Gastroesophageal sphincter (tissue), 4 donors: ENCODE data around the gene TRERF1. TPM values are rescaled to one million over a fixed set of nuclear protein-coding genes. Genes with fewer than 3 reads are reported as not detected.
"Not testable (repeated sequence)": the region's sequence is repeated elsewhere in the genome, so short reads cannot be mapped to it uniquely, and the experiment has no call there.

Source experiments
- ATAC-seq: fragments of 150-250 bp; one replicate; pipeline ENCODE4 v1.9.1; 2016; ENCODE audit warnings: mild to moderate bottlenecking, moderate library complexity
- H3K27ac ChIP-seq, 4 donors: fragments of 200-600 bp; sonication (generic) in 3 of 4; 1 replicate in 3 of 4; 2 replicates in 1 of 4; pipeline ENCODE4 v1.5.1; 2016 to 2019
- H3K27me3 ChIP-seq: fragments of 200-600 bp; sonication (generic); one replicate; pipeline ENCODE4 v1.5.1; 2019
- H3K36me3 ChIP-seq, 2 donors: fragments of 200-600 bp; sonication (generic); one replicate each; pipeline ENCODE4 v1.5.1; 2019; ENCODE audit warnings: control low read depth in 1 of 2
- H3K4me1 ChIP-seq, 3 donors: fragments of 200-600 bp; sonication (generic); 1 replicate in 2 of 3; 2 replicates in 1 of 3; pipeline ENCODE4 v1.5.1; 2016 to 2019; ENCODE audit warnings: control low read depth in 2 of 3
- H3K4me3 ChIP-seq, 2 donors: fragments of 200-600 bp; sonication (generic); one replicate each; pipeline ENCODE4 v1.5.1; 2019; ENCODE audit warnings: mild to moderate bottlenecking in 1 of 2, moderate library complexity in 1 of 2
- H3K9me3 ChIP-seq, 3 donors: fragments of 200-600 bp; sonication (generic); one replicate each; pipeline ENCODE4 v1.5.1; 2017 to 2019; ENCODE audit warnings: control low read depth in 2 of 3
- CTCF ChIP-seq, 4 experiments: fragments of 200-600 bp in 2 of 4; fragments of 450-650 bp in 2 of 4; sonication (generic) in 1 of 4; IDR thresholded peaks; one replicate each; pipeline ENCODE4 v1.5.1; 2017 to 2019; ENCODE audit warnings: antibody characterized with exemption in 4 of 4, mild to moderate bottlenecking in 2 of 4, moderate library complexity in 2 of 4
- EP300 ChIP-seq: sonication (generic); formaldehyde crosslinking; IDR thresholded peaks from one replicate; pipeline ENCODE4 v1.6.1; 2017; ENCODE audit warnings: antibody characterized with exemption, mild to moderate bottlenecking
- POLR2A ChIP-seq, 2 donors: fragments of 450-650 bp; IDR thresholded peaks; one replicate each; pipeline ENCODE4 v1.6.1; 2017; ENCODE audit warnings: antibody characterized with exemption in 2 of 2, mild to moderate bottlenecking in 2 of 2, moderate library complexity in 1 of 2
- POLR2AphosphoS5 ChIP-seq: sonication (generic); formaldehyde crosslinking; IDR thresholded peaks from one replicate; pipeline ENCODE4 v1.6.1; 2017; ENCODE audit warnings: antibody characterized with exemption
- WGBS, 2 donors: methylation state at CpG; one replicate each; pipeline ENCODE4 v1.1.5; 2018; ENCODE audit warnings: low coverage in 1 of 2; 5-methylcytosine and 5-hydroxymethylcytosine counted together
- total RNA-seq, 4 donors: library from RNA; depleted of rRNA; stranded (reverse); fragments of >200 nt; gene quantifications; one replicate each; pipeline ENCODE4 v1.1.0, GENCODE V29; 2016

Gene TRERF1
- total RNA-seq, 4 donors from 2014 or later: 3.2 to 7.4 (median 5.4) TPM

GRCh38 chr6:42449917-42450476, 1.7 kb downstream of the TRERF1 start:
- peak overlapping the region; percentile 56 to 91 for H3K4me3 ChIP-seq
- no peaks in the 10 kb centered on the region for H3K36me3 ChIP-seq
- ATAC-seq: no peak
- H3K9me3 ChIP-seq: no peaks in the 10 kb centered on the region
- TF ChIP-seq EP300 (no peak), POLR2AphosphoS5 (no peak), CTCF (IDR thresholded peaks at IDR 0.05) (no peak), POLR2A (IDR thresholded peaks at IDR 0.05) (no peak)
- peaks cover 0 to 53% (median 5%) of the 10 kb centered on the region in 3 donors for H3K4me1 ChIP-seq
- 18 to 20% methylated on average over 6 to 7 of the region's 9 CpGs for WGBS, 2 donors
- H3K27me3 ChIP-seq: no peaks in the 10 kb centered on the region
- H3K27ac ChIP-seq: peak overlapping the region; percentile 56 to 95 (median 89)

GRCh38 chr6:42448927-42449659, 2.6 kb downstream of the TRERF1 start:
- H3K4me3 ChIP-seq: peak overlapping the region in 1 of 2 donors; percentile 91
- ATAC-seq: no peak

GRCh38 chr6:42448391-42448790, 3.3 kb downstream of the TRERF1 start:
- no peaks in the 10 kb centered on the region for H3K27me3 ChIP-seq
- ATAC-seq: no peak
- no peaks in the 10 kb centered on the region for H3K9me3 ChIP-seq
- H3K27ac ChIP-seq: peak overlapping the region in 2 of 4 donors; percentile 92 to 95
- WGBS, 2 donors: 34 to 61% methylated on average over 3 to 5 of the region's 5 CpGs
- H3K36me3 ChIP-seq: no peaks in the 10 kb centered on the region
- H3K4me3 ChIP-seq: peak overlapping the region in 1 of 2 donors; percentile 91
- peaks cover 0 to 56% (median 8%) of the 10 kb centered on the region in 3 donors for H3K4me1 ChIP-seq
- TF ChIP-seq POLR2AphosphoS5 (no peak), POLR2A (IDR thresholded peaks at IDR 0.05) (no peak), EP300 (no peak), CTCF (IDR thresholded peaks at IDR 0.05) (no peak)

More at GRCh38 chr6:42448927-42449659, 2.6 kb downstream of the TRERF1 start:
- 29% methylated on average over 7 of the region's 7 CpGs for WGBS, 2 donors
- TF ChIP-seq CTCF (IDR thresholded peaks at IDR 0.05) (no peak), POLR2AphosphoS5 (no peak), POLR2A (IDR thresholded peaks at IDR 0.05) (no peak), EP300 (no peak)
- peaks cover 0 to 56% (median 8%) of the 10 kb centered on the region in 3 donors for H3K4me1 ChIP-seq
- no peaks in the 10 kb centered on the region for H3K9me3 ChIP-seq
- no peaks in the 10 kb centered on the region for H3K27me3 ChIP-seq
- no peaks in the 10 kb centered on the region for H3K36me3 ChIP-seq
- peak overlapping the region in 3 of 4 donors; percentile 86 to 95 (median 92) for H3K27ac ChIP-seq

GRCh38 chr6:42446996-42447395, 4.7 kb downstream of the TRERF1 start:
- TF ChIP-seq POLR2A (IDR thresholded peaks at IDR 0.05) (no peak), EP300 (no peak), POLR2AphosphoS5 (no peak), CTCF (IDR thresholded peaks at IDR 0.05) (no peak)
- Histone ChIP-seq H3K4me3 (no peak overlapping the region), H3K36me3 (no peaks in the 10 kb centered on the region), H3K4me1 (peaks cover 2 to 67% (median 11%) of the 10 kb centered on the region in 3 donors), H3K27me3 (no peaks in the 10 kb centered on the region), H3K27ac (no peak overlapping the region), H3K9me3 (no peaks in the 10 kb centered on the region)
- 72 to 82% methylated on average over 3 of the region's 3 CpGs for WGBS, 2 donors
- ATAC-seq: no peak

- no peak overlapping the region for H3K4me3 ChIP-seq
- 85 to 90% methylated on average over 5 of the region's 5 CpGs for WGBS, 2 donors
- no peak overlapping the region for H3K27ac ChIP-seq
- ATAC-seq: no peak
- no peaks in the 10 kb centered on the region for H3K27me3 ChIP-seq
- H3K9me3 ChIP-seq: no peaks in the 10 kb centered on the region
- no peak for TF ChIP-seq POLR2A (IDR thresholded peaks at IDR 0.05)
- TF ChIP-seq EP300: no peak
- no peak for TF ChIP-seq POLR2AphosphoS5
- no peak for TF ChIP-seq CTCF (IDR thresholded peaks at IDR 0.05)
- peaks cover 2 to 73% (median 14%) of the 10 kb centered on the region in 3 donors for H3K4me1 ChIP-seq
- no peaks in the 10 kb centered on the region for H3K36me3 ChIP-seq
Observed at GRCh38 chr6:42446370-42446769, 5.4 kb downstream of the TRERF1 start.

GRCh38 chr6:42445955-42446354, 5.8 kb downstream of the TRERF1 start:
- H3K4me1 ChIP-seq: peaks cover 2 to 73% (median 15%) of the 10 kb centered on the region in 3 donors
- not testable (repeated sequence) for H3K36me3 ChIP-seq, H3K27me3 ChIP-seq, H3K27ac ChIP-seq, H3K9me3 ChIP-seq, ATAC-seq, H3K4me3 ChIP-seq
- WGBS, 2 donors: 98 to 100% methylated on average over 4 to 7 of the region's 7 CpGs
